Measurements from ENCODE around the gene SMIM20.

SMIM20 gene

DNA sequence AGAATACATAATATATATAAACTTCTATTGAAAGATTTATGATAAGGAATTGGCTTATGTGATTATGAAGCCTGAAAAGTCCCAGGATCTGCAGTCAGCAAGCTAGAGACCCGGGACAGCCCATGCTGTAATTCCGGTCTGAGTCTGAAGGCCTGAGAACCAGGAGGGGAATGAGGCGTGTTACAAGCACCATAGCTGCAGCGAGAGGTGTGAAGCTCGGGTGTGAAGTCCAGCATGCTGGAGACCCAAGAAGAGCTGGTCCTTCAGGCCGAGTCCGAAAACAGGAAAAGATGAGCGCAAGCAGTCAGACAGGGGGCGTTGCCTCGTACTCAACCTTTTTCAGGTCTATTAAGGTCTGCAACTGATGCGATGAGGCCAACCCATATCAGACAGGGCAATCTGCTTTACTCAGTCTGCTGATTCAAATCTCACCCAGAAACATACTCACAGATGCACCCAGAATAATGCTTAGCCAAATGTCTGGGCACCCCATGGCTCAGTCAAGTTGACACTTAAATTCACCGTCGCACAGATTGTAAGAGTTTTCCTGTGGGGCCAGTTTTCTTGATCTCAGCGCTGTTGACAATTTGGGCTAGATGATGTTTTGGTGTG is 40.4 kb downstream of the SMIM20 start:
- Histone ChIP-seq H3K27me3 (ENCODE audit: insufficient read depth, low read length, poor library complexity, severe bottlenecking) (no peaks in the 10 kb centered on the region), H3K4me1 (ENCODE audit: insufficient read depth, low read length, poor library complexity, severe bottlenecking) (no peaks in the 10 kb centered on the region)
- TF ChIP-seq EZH2phosphoT487 (IDR thresholded peaks at IDR 0.05; ENCODE audit: borderline replicate concordance): no peak
- TF ChIP-seq, protein P1, sequence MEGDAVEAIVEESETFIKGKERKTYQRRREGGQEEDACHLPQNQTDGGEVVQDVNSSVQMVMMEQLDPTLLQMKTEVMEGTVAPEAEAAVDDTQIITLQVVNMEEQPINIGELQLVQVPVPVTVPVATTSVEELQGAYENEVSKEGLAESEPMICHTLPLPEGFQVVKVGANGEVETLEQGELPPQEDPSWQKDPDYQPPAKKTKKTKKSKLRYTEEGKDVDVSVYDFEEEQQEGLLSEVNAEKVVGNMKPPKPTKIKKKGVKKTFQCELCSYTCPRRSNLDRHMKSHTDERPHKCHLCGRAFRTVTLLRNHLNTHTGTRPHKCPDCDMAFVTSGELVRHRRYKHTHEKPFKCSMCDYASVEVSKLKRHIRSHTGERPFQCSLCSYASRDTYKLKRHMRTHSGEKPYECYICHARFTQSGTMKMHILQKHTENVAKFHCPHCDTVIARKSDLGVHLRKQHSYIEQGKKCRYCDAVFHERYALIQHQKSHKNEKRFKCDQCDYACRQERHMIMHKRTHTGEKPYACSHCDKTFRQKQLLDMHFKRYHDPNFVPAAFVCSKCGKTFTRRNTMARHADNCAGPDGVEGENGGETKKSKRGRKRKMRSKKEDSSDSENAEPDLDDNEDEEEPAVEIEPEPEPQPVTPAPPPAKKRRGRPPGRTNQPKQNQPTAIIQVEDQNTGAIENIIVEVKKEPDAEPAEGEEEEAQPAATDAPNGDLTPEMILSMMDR (conservative IDR thresholded peaks at IDR 0.05; ENCODE audit: low read length): no peak

DNA sequence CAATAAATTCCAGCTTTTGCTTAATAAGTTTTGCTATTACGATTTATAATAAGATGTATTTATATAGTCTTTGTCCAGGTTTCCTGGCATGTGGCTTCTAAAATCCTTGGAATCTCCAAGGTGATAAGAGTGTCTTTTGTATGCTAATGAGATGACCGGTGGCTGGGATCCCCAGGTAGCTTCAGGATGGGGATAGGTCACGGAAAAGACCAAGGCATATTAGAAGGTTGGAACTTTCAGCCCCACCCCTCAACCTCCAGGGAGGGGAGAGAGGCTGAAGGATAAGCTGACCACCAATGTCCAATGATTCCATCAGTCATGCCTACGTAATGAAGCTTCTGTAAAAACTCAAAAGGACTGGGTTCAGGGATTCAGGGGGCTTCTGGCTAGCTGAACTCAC is 41.7 kb downstream of the SMIM20 start:
- no peaks in the 10 kb centered on the region for H3K27me3 ChIP-seq (ENCODE audit: insufficient read depth, low read length, poor library complexity, severe bottlenecking)

More for the DNA sequence above, 40.4 kb downstream of the SMIM20 start:
- Histone ChIP-seq H4K20me1 (ENCODE audit: insufficient read depth, low read length, poor library complexity, severe bottlenecking) (no peaks in the 10 kb centered on the region), H3K9me3 (ENCODE audit: insufficient read depth, low read depth, low read length) (no peaks in the 10 kb centered on the region), H3K4me2 (ENCODE audit: low read depth, low read length, poor library complexity, severe bottlenecking) (no peak overlapping the region), H3K4me3 (ENCODE audit: low read length, poor library complexity, severe bottlenecking) (no peak overlapping the region), H3K9ac (ENCODE audit: low read depth, low read length, poor library complexity, severe bottlenecking) (no peak overlapping the region), H2AFZ (ENCODE audit: low read length) (no peak overlapping the region), H3F3A (ENCODE audit: low read depth) (no peaks in the 10 kb centered on the region), H3K9me2 (replicated peaks; ENCODE audit: low read depth, low read length) (no peaks in the 10 kb centered on the region), H3K36me3 (ENCODE audit: insufficient read depth, low read length) (no peaks in the 10 kb centered on the region), H3K79me2 (ENCODE audit: insufficient read depth, low read length) (no peaks in the 10 kb centered on the region)

DNA sequence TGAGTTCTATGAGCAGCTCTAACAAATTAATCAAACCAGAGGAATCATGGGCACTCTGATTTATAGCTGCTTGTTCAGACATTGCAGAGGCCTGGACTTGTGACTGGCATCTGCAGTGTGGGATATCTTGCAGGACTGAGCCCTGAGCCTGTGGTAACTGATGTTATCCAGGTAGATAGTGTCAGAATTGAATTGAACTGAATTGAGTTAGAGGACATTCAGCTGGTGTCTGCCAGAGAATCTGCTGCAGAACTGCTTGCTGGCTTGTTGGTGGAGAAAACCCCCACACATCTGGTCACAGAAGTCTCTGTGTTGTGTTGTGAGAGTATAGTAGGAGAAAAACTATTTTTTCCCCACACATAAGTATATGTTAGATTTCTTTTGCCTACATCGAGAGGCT is 42.2 kb downstream of the SMIM20 start:
- no peak overlapping the region for H3K4me2 ChIP-seq (ENCODE audit: low read depth, low read length, poor library complexity, severe bottlenecking)
- no peaks in the 10 kb centered on the region for H4K20me1 ChIP-seq (ENCODE audit: insufficient read depth, low read length, poor library complexity, severe bottlenecking)
- H3K9me2 ChIP-seq (replicated peaks; ENCODE audit: low read depth, low read length): no peaks in the 10 kb centered on the region
- no peaks in the 10 kb centered on the region for H3K27me3 ChIP-seq (ENCODE audit: insufficient read depth, low read length, poor library complexity, severe bottlenecking)
- no peaks in the 10 kb centered on the region for H3K4me1 ChIP-seq (ENCODE audit: insufficient read depth, low read length, poor library complexity, severe bottlenecking)
- H3K9me3 ChIP-seq (ENCODE audit: insufficient read depth, low read depth, low read length): no peaks in the 10 kb centered on the region
- H3K4me3 ChIP-seq (ENCODE audit: low read length, poor library complexity, severe bottlenecking): no peak overlapping the region
- no peaks in the 10 kb centered on the region for H3F3A ChIP-seq (ENCODE audit: low read depth)
- no peak overlapping the region for H3K9ac ChIP-seq (ENCODE audit: low read depth, low read length, poor library complexity, severe bottlenecking)
- no peak overlapping the region for H2AFZ ChIP-seq (ENCODE audit: low read length)
- no peak for TF ChIP-seq EZH2phosphoT487 (IDR thresholded peaks at IDR 0.05; ENCODE audit: borderline replicate concordance)
- TF ChIP-seq, protein P1 (conservative IDR thresholded peaks at IDR 0.05; ENCODE audit: low read length): no peak
- no peaks in the 10 kb centered on the region for H3K36me3 ChIP-seq (ENCODE audit: insufficient read depth, low read length)
- no peaks in the 10 kb centered on the region for H3K79me2 ChIP-seq (ENCODE audit: insufficient read depth, low read length)

More for the DNA sequence above, 41.7 kb downstream of the SMIM20 start:
- no peaks in the 10 kb centered on the region for H3F3A ChIP-seq (ENCODE audit: low read depth)
- no peak overlapping the region for H2AFZ ChIP-seq (ENCODE audit: low read length)
- H3K79me2 ChIP-seq (ENCODE audit: insufficient read depth, low read length): no peaks in the 10 kb centered on the region
- H3K9me2 ChIP-seq (replicated peaks; ENCODE audit: low read depth, low read length): no peaks in the 10 kb centered on the region
- no peaks in the 10 kb centered on the region for H3K9me3 ChIP-seq (ENCODE audit: insufficient read depth, low read depth, low read length)
- no peak overlapping the region for H3K9ac ChIP-seq (ENCODE audit: low read depth, low read length, poor library complexity, severe bottlenecking)
- H3K36me3 ChIP-seq (ENCODE audit: insufficient read depth, low read length): no peaks in the 10 kb centered on the region
- H3K4me3 ChIP-seq (ENCODE audit: low read length, poor library complexity, severe bottlenecking): no peak overlapping the region
- no peaks in the 10 kb centered on the region for H4K20me1 ChIP-seq (ENCODE audit: insufficient read depth, low read length, poor library complexity, severe bottlenecking)
- H3K4me2 ChIP-seq (ENCODE audit: low read depth, low read length, poor library complexity, severe bottlenecking): no peak overlapping the region
- TF ChIP-seq EZH2phosphoT487 (IDR thresholded peaks at IDR 0.05; ENCODE audit: borderline replicate concordance): no peak
- TF ChIP-seq, protein P1 (conservative IDR thresholded peaks at IDR 0.05; ENCODE audit: low read length): no peak
- H3K4me1 ChIP-seq (ENCODE audit: insufficient read depth, low read length, poor library complexity, severe bottlenecking): no peaks in the 10 kb centered on the region
